K562 (cell line): ENCODE measurements around the gene UBE2M. TPM values are rescaled to one million over a fixed set of nuclear protein-coding genes. Genes with fewer than 3 reads are reported as not detected.
A peak's percentile ranks its signal among the peaks of the same experiment; 100 is the strongest.

ENCODE experiments used
- AFF4 ChIP-seq: sonication (generic); formaldehyde crosslinking; IDR thresholded peaks from 2 replicates; pipeline ENCODE4 v1.8.0; 2023; ENCODE audit warnings: mild to moderate bottlenecking, missing genetic modification reagents
- DMBX1 ChIP-seq: fragments of 250-450 bp; sonication (Bioruptor Pico); IDR thresholded peaks from 2 replicates; pipeline ENCODE4 v1.8.0; 2022; ENCODE audit warnings: inconsistent platforms, mild to moderate bottlenecking, moderate library complexity, borderline replicate concordance
- ESRRA ChIP-seq: fragments of 450-650 bp; IDR thresholded peaks from 2 replicates; pipeline ENCODE4 v1.6.1; 2014; ENCODE audit warnings: low read depth, mild to moderate bottlenecking, moderate library complexity, borderline replicate concordance
- EZH2 ChIP-seq: IDR thresholded peaks from 2 replicates; pipeline ENCODE4 v1.6.1; 2012; ENCODE audit warnings: low read depth, mild to moderate bottlenecking, inconsistent platforms, low read length, borderline replicate concordance
- HEY1 ChIP-seq: fragments of 250-450 bp; sonication (Bioruptor Pico); IDR thresholded peaks from 2 replicates; pipeline ENCODE4 v1.5.0; 2020; ENCODE audit warnings: mild to moderate bottlenecking, moderate library complexity, borderline replicate concordance
- LCOR ChIP-seq: sonication (generic); formaldehyde crosslinking; IDR thresholded peaks from 2 replicates; pipeline ENCODE4 v1.8.0; 2022; ENCODE audit warnings: mild to moderate bottlenecking, missing genetic modification reagents
- MTF1 ChIP-seq: fragments of 250-450 bp; sonication (Bioruptor Pico); IDR thresholded peaks from 2 replicates; pipeline ENCODE4 v1.9.0; 2021; ENCODE audit warnings: moderate library complexity, mild to moderate bottlenecking, inconsistent platforms, borderline replicate concordance
- MYBL2 ChIP-seq, 2 experiments: fragments of 450-650 bp in 1 of 2; sonication (generic) in 1 of 2; formaldehyde crosslinking in 1 of 2; IDR thresholded peaks; 2 replicates each; pipeline versions ENCODE4 v1.6.1 to v1.8.1; 2017 to 2022; ENCODE audit warnings: borderline replicate concordance in 1 of 2, inconsistent platforms in 1 of 2, low read depth in 1 of 2, mild to moderate bottlenecking in 1 of 2, missing genetic modification reagents in 1 of 2, moderate library complexity in 1 of 2
- NCOA4 ChIP-seq: fragments of 450-650 bp; IDR thresholded peaks from 2 replicates; pipeline ENCODE4 v1.6.1; 2018; ENCODE audit warnings: mild to moderate bottlenecking; ENCODE audit not compliant: partially characterized antibody
- NR3C1 ChIP-seq: sonication (generic); formaldehyde crosslinking; IDR thresholded peaks from 2 replicates; pipeline ENCODE4 v1.8.1; 2022; ENCODE audit warnings: missing genetic modification reagents
- POLR2B ChIP-seq: fragments of 450-650 bp; IDR thresholded peaks from 2 replicates; pipeline ENCODE4 v1.6.1; 2018; ENCODE audit warnings: low read depth; ENCODE audit not compliant: partially characterized antibody
- TFAM ChIP-seq: fragments of 250-450 bp; sonication (Bioruptor Pico); conservative IDR thresholded peaks from 2 replicates; pipeline ENCODE4 v1.5.0; 2021; ENCODE audit warnings: mild to moderate bottlenecking, moderate library complexity
- TRIM28 ChIP-seq: fragments of 450-650 bp; IDR thresholded peaks from 2 replicates; pipeline ENCODE4 v1.6.1; 2017
- ZNF609 ChIP-seq: sonication (generic); formaldehyde crosslinking; IDR thresholded peaks from 2 replicates; pipeline ENCODE4 v1.8.1; 2023; ENCODE audit warnings: missing genetic modification reagents, mild to moderate bottlenecking, borderline replicate concordance
- ZNF766 ChIP-seq: fragments of 200-800 bp; sonication (Bioruptor generic); conservative IDR thresholded peaks from 2 replicates; pipeline ENCODE4 v1.6.1; 2016; ENCODE audit warnings: missing genetic modification characterization, missing compliant biosample characterization
- polyA plus RNA-seq, 8 experiments: library from polyadenylated mRNA; depleted of rRNA in 4 of 8; stranded (reverse) in 5 of 8; unstranded in 3 of 8; fragments of >200 nt; fragmentation: Nextera tagmentation in 2 of 8; fragmentation: Illumina TruSeq in 1 of 8; extraction: Ambion mirVana in 2 of 8; extraction: Trizol in 1 of 8; gene quantifications; 2 replicates each; pipeline versions ENCODE4 v1.2.1 to v1.2.3, GENCODE V29; 2011 to 2014; ENCODE audit warnings: inconsistent platforms in 1 of 8, missing spikeins in 1 of 8
- total RNA-seq, 7 experiments: library from RNA; depleted of rRNA in 6 of 7; stranded (reverse); fragments of >200 nt in 6 of 7; fragmentation: Illumina TruSeq in 2 of 7; extraction: Trizol in 2 of 7; gene quantifications; 2 replicates each; pipeline versions ENCODE4 v1.2.1 to v1.2.3, GENCODE V29; 2011 to 2021; ENCODE audit warnings: low replicate concordance in 1 of 7
- TF ChIP-seq, protein P1 (sequence below): fragments of 450-650 bp; formaldehyde crosslinking; IDR thresholded peaks from 2 replicates; pipeline ENCODE4 v1.4.0; 2020; ENCODE audit warnings: mild to moderate bottlenecking

Gene UBE2M
- total and polyA plus RNA-seq, 9 of the 15 experiments (the other 6 are each of a cell fraction or from before 2014, with no cell fraction given): 0.92 to 163 (median 85.7) TPM

GRCh38 chr19:58554494-58555368 is 3.7 kb downstream of the UBE2M start, which contains the start of gene CHMP2A (continued):
- TF ChIP-seq ZNF609 (CRISPR knock-in tag) (no peak), ESRRA (peak; percentile 70), NR3C1 (CRISPR knock-in tag) (no peak), MYBL2 (IDR thresholded peaks at IDR 0.05; ENCODE audit: low read depth) (no peak), MYBL2 (CRISPR knock-in tag; IDR thresholded peaks at IDR 0.05; ENCODE audit: borderline replicate concordance) (no peak), NCOA4 (no peak), EZH2 (no peak), DMBX1 (CRISPR knock-in tag) (no peak), LCOR (CRISPR knock-in tag) (peak; percentile 77), HEY1 (CRISPR knock-in tag) (no peak), MTF1 (CRISPR knock-in tag) (no peak), TFAM (no peak), TRIM28 (no peak), POLR2B (peak; percentile 96), AFF4 (CRISPR knock-in tag) (peak; percentile 26; the same call in 1 of the 2 replicates), ZNF766 (no peak)
- TF ChIP-seq, protein P1, sequence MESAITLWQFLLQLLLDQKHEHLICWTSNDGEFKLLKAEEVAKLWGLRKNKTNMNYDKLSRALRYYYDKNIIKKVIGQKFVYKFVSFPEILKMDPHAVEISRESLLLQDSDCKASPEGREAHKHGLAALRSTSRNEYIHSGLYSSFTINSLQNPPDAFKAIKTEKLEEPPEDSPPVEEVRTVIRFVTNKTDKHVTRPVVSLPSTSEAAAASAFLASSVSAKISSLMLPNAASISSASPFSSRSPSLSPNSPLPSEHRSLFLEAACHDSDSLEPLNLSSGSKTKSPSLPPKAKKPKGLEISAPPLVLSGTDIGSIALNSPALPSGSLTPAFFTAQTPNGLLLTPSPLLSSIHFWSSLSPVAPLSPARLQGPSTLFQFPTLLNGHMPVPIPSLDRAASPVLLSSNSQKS (CRISPR knock-in tag): no peak; the same call in 1 of the 2 replicates
